ENCODE measurements around the gene PHF21A.

PHF21A gene

GRCh38 chr11:46121724-46122477, 647 bp upstream of the PHF21A start:
- H2BK12ac ChIP-seq (ENCODE audit: low read length in 2 of 2) = no peak overlapping the region
- WGBS = 1% methylated on average over 37 of the region's 74 CpGs
- peak overlapping the region in 1 of 2 experiments; percentile 60 for H3K14ac ChIP-seq (ENCODE audit: low read length in 2 of 2)
- peak overlapping the region; percentile 95 for H2AFZ ChIP-seq (ENCODE audit: low read depth, low read length)
- H3K4me1 ChIP-seq (ENCODE audit: control insufficient read depth, insufficient read depth, low read depth, low read length) = no peaks in the 10 kb centered on the region
- no peak overlapping the region for H2AK5ac ChIP-seq (ENCODE audit: low read length, severe bottlenecking)
- peak overlapping the region in 1 of 2 experiments; percentile 80 for H3K4ac ChIP-seq (ENCODE audit: low read depth in 1 of 2, low read length in 2 of 2)
- DNase-seq = peak; percentile 96
- peak overlapping the region; percentile 59 to 90 for H3K18ac ChIP-seq (ENCODE audit: low read depth in 1 of 2, low read length in 2 of 2)
- peak overlapping the region; percentile 44 for H2BK5ac ChIP-seq (ENCODE audit: low read depth, low read length, poor library complexity, severe bottlenecking)
- peak overlapping the region; percentile 91 for H3K4me2 ChIP-seq (ENCODE audit: low read length, poor library complexity, severe bottlenecking)
- no peaks in the 10 kb centered on the region for H3K27me3 ChIP-seq (ENCODE audit: control insufficient read depth in 1 of 2, insufficient read depth in 1 of 2, low read length in 2 of 2)
- H4K91ac ChIP-seq (ENCODE audit: low read length) = peak overlapping the region; percentile 34
- no peaks in the 10 kb centered on the region for H3K9me3 ChIP-seq (ENCODE audit: control insufficient read depth, low read length)
- H3K4me3 ChIP-seq (ENCODE audit: insufficient read depth in 1 of 2, low read depth in 1 of 2, low read length in 2 of 2) = peak overlapping the region; percentile 77 to 81
- peaks cover 2% of the 10 kb centered on the region for H3K79me1 ChIP-seq (replicated peaks; ENCODE audit: low read length, poor library complexity, severe bottlenecking)
- no peaks in the 10 kb centered on the region for H3K36me3 ChIP-seq (ENCODE audit: control insufficient read depth in 1 of 2, insufficient read depth in 2 of 2, low read depth in 1 of 2, low read length in 2 of 2)
- H3K9ac ChIP-seq (ENCODE audit: low read length) = peak overlapping the region; percentile 91
- H2BK120ac ChIP-seq (ENCODE audit: low read depth, low read length) = peak overlapping the region; percentile 61
- peak overlapping the region; percentile 69 for H4K8ac ChIP-seq (ENCODE audit: low read length)
- H3K23ac ChIP-seq (ENCODE audit: low read length in 2 of 2) = no peak overlapping the region
- peak overlapping the region; percentile 80 for H2BK15ac ChIP-seq (ENCODE audit: low read depth, poor library complexity, severe bottlenecking)
- H3K27ac ChIP-seq (ENCODE audit: low read length, poor library complexity, severe bottlenecking) = peak overlapping the region; percentile 87

- Histone ChIP-seq H2AK5ac (ENCODE audit: low read length, severe bottlenecking) (no peak overlapping the region), H3K27ac (ENCODE audit: low read length, poor library complexity, severe bottlenecking) (peak overlapping the region; percentile 92), H3K4ac (ENCODE audit: low read depth in 1 of 2, low read length in 2 of 2) (peak overlapping the region in 1 of 2 experiments; percentile 67), H2BK120ac (ENCODE audit: low read depth, low read length) (peak overlapping the region; percentile 94), H3K9me3 (ENCODE audit: control insufficient read depth, low read length) (no peaks in the 10 kb centered on the region), H3K27me3 (ENCODE audit: control insufficient read depth in 1 of 2, insufficient read depth in 1 of 2, low read length in 2 of 2) (no peaks in the 10 kb centered on the region), H4K91ac (ENCODE audit: low read length) (peak overlapping the region; percentile 73), H2BK5ac (ENCODE audit: low read depth, low read length, poor library complexity, severe bottlenecking) (peak overlapping the region; percentile 19), H3K4me2 (ENCODE audit: low read length, poor library complexity, severe bottlenecking) (peak overlapping the region; percentile 75), H3K18ac (ENCODE audit: low read depth in 1 of 2, low read length in 2 of 2) (peak overlapping the region; percentile 78 to 82), H3K14ac (ENCODE audit: low read length in 2 of 2) (peak overlapping the region; percentile 46 to 74), H3K4me1 (ENCODE audit: control insufficient read depth, insufficient read depth, low read depth, low read length) (peaks cover 3% of the 10 kb centered on the region), H3K36me3 (ENCODE audit: control insufficient read depth in 1 of 2, insufficient read depth in 2 of 2, low read depth in 1 of 2, low read length in 2 of 2) (no peaks in the 10 kb centered on the region), H3K4me3 (ENCODE audit: insufficient read depth in 1 of 2, low read depth in 1 of 2, low read length in 2 of 2) (peak overlapping the region; percentile 64 to 83), H3K23ac (ENCODE audit: low read length in 2 of 2) (peak overlapping the region in 1 of 2 experiments; percentile 72), H3K9ac (ENCODE audit: low read length) (peak overlapping the region; percentile 85), H2BK15ac (ENCODE audit: low read depth, poor library complexity, severe bottlenecking) (peak overlapping the region; percentile 89), H2AFZ (ENCODE audit: low read depth, low read length) (no peak overlapping the region), H2BK12ac (ENCODE audit: low read length in 2 of 2) (no peak overlapping the region), H4K8ac (ENCODE audit: low read length) (peak overlapping the region; percentile 95), H3K79me1 (replicated peaks; ENCODE audit: low read length, poor library complexity, severe bottlenecking) (peaks cover 2% of the 10 kb centered on the region)
- 13% methylated on average over 1 of the region's 29 CpGs for WGBS
- peak; percentile 91 for DNase-seq
Measured at GRCh38 chr11:46120346-46121300, 631 bp downstream of the PHF21A start.

- Histone ChIP-seq H2BK5ac (ENCODE audit: low read depth, low read length, poor library complexity, severe bottlenecking) (no peak overlapping the region), H3K4me2 (ENCODE audit: low read length, poor library complexity, severe bottlenecking) (peak overlapping the region; percentile 55), H2AFZ (ENCODE audit: low read depth, low read length) (no peak overlapping the region), H3K4me3 (ENCODE audit: insufficient read depth in 1 of 2, low read depth in 1 of 2, low read length in 2 of 2) (peak overlapping the region; percentile 64 to 90), H3K27me3 (ENCODE audit: control insufficient read depth in 1 of 2, insufficient read depth in 1 of 2, low read length in 2 of 2) (no peaks in the 10 kb centered on the region), H3K79me1 (replicated peaks; ENCODE audit: low read length, poor library complexity, severe bottlenecking) (peaks cover 2% of the 10 kb centered on the region), H3K4me1 (ENCODE audit: control insufficient read depth, insufficient read depth, low read depth, low read length) (peaks cover 3% of the 10 kb centered on the region), H3K23ac (ENCODE audit: low read length in 2 of 2) (no peak overlapping the region), H2BK12ac (ENCODE audit: low read length in 2 of 2) (no peak overlapping the region), H4K91ac (ENCODE audit: low read length) (no peak overlapping the region), H2AK5ac (ENCODE audit: low read length, severe bottlenecking) (no peak overlapping the region), H3K14ac (ENCODE audit: low read length in 2 of 2) (no peak overlapping the region), H3K9ac (ENCODE audit: low read length) (peak overlapping the region; percentile 92), H3K4ac (ENCODE audit: low read depth in 1 of 2, low read length in 2 of 2) (no peak overlapping the region), H3K27ac (ENCODE audit: low read length, poor library complexity, severe bottlenecking) (peak overlapping the region; percentile 68), H4K8ac (ENCODE audit: low read length) (peak overlapping the region; percentile 69), H2BK120ac (ENCODE audit: low read depth, low read length) (peak overlapping the region; percentile 92), H2BK15ac (ENCODE audit: low read depth, poor library complexity, severe bottlenecking) (peak overlapping the region; percentile 80), H3K36me3 (ENCODE audit: control insufficient read depth in 1 of 2, insufficient read depth in 2 of 2, low read depth in 1 of 2, low read length in 2 of 2) (no peaks in the 10 kb centered on the region), H3K9me3 (ENCODE audit: control insufficient read depth, low read length) (no peaks in the 10 kb centered on the region), H3K18ac (ENCODE audit: low read depth in 1 of 2, low read length in 2 of 2) (peak overlapping the region in 1 of 2 experiments; percentile 89)
- under 1% methylated on average over 30 of the region's 56 CpGs for WGBS
- DNase-seq = peak; percentile 91
Measured at GRCh38 chr11:46119352-46120216, 1.7 kb downstream of the PHF21A start.
